ENCODE measurements around the gene DNM3.

GRCh38 chr1:171965777-171966176 is 124.5 kb downstream of the DNM3 start:
- TF ChIP-seq, protein P1, sequence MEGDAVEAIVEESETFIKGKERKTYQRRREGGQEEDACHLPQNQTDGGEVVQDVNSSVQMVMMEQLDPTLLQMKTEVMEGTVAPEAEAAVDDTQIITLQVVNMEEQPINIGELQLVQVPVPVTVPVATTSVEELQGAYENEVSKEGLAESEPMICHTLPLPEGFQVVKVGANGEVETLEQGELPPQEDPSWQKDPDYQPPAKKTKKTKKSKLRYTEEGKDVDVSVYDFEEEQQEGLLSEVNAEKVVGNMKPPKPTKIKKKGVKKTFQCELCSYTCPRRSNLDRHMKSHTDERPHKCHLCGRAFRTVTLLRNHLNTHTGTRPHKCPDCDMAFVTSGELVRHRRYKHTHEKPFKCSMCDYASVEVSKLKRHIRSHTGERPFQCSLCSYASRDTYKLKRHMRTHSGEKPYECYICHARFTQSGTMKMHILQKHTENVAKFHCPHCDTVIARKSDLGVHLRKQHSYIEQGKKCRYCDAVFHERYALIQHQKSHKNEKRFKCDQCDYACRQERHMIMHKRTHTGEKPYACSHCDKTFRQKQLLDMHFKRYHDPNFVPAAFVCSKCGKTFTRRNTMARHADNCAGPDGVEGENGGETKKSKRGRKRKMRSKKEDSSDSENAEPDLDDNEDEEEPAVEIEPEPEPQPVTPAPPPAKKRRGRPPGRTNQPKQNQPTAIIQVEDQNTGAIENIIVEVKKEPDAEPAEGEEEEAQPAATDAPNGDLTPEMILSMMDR (optimal IDR thresholded peaks at IDR 0.05 in 1 of 3, IDR thresholded peaks at IDR 0.05 in 1 of 3, conservative IDR thresholded peaks at IDR 0.05 in 1 of 3; ENCODE audit: extremely low read depth in 1 of 3, insufficient read depth in 2 of 3, low read length in 3 of 3) = no peak
- no peak for TF ChIP-seq EZH2 (IDR thresholded peaks at IDR 0.05; ENCODE audit: low read length)
